ENCODE results near the gene NKRF. TPM values are rescaled to one million over a fixed set of nuclear protein-coding genes. Genes with fewer than 3 reads are reported as not detected.

Gene NKRF
- total and polyA plus RNA-seq, 9 donors: 4.9 to 12.5 (median 9.5) TPM

DNA sequence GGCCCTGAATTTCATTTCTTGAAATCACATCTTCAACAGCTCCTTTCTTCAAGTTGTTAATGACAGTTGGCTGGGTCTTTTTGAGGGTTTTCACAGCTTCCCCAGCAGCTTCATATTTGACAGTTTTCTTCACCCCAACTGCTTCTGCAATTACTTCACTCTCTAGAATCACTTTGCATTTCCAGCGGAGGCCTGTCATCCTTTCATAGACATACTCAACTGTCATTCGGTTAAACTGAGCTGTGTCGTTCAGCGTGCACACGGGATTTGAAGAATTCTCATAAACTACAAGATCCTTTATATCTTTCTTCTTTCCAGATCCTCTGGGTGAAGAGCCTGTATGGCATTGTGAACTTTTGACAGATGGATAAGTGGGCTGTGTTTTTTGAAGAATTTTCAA, 16.4 kb downstream of the NKRF start:
- TF ChIP-seq EP300 (IDR thresholded peaks at IDR 0.05): no peak
- no peak for TF ChIP-seq POLR2A (IDR thresholded peaks at IDR 0.05)
- TF ChIP-seq, protein P1, sequence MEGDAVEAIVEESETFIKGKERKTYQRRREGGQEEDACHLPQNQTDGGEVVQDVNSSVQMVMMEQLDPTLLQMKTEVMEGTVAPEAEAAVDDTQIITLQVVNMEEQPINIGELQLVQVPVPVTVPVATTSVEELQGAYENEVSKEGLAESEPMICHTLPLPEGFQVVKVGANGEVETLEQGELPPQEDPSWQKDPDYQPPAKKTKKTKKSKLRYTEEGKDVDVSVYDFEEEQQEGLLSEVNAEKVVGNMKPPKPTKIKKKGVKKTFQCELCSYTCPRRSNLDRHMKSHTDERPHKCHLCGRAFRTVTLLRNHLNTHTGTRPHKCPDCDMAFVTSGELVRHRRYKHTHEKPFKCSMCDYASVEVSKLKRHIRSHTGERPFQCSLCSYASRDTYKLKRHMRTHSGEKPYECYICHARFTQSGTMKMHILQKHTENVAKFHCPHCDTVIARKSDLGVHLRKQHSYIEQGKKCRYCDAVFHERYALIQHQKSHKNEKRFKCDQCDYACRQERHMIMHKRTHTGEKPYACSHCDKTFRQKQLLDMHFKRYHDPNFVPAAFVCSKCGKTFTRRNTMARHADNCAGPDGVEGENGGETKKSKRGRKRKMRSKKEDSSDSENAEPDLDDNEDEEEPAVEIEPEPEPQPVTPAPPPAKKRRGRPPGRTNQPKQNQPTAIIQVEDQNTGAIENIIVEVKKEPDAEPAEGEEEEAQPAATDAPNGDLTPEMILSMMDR (IDR thresholded peaks at IDR 0.05): no peak
- Histone ChIP-seq H3K4me1 (ENCODE audit: insufficient read depth) (no peaks in the 10 kb centered on the region), H3K27ac (no peak overlapping the region), H3K9me3 (no peaks in the 10 kb centered on the region), H3K4me3 (no peak overlapping the region), H3K36me3 (no peaks in the 10 kb centered on the region), H3K27me3 (no peaks in the 10 kb centered on the region)
- DNase-seq: no peak
- 89 to 92% (median 91%) methylated on average over 5 of the region's 5 CpGs for WGBS, 3 donors
- intact Hi-C loops (cut with DNase I): no loop called here

DNA sequence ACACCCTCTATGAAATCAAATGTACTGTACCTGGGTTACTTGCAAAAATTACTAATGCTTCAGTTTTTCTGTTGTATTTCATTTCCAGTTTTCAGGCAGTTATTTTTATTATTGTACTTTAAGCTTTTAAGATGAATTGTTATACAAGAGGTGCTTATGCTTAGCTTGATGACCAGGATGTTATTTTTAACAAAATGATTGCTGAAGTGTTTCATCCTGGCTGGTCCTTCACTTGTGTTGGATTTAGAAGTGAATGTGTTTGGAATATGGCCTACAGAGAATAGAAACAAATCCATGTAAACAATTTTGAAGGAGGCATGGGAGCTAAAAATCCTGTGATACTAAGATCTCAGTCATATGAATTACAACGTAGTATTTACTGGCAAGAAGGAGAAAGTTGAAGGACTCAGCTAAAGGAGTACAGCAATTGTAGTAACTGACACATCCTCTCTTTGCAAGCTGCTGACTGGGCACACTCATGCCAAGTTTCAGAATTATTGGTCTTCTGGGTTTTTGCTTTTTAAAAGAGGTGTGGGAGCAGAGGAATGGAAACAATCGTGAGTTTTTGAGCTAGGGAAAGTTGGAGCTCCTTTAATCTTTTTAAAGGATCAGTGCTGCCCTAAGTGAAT, 22.7 kb downstream of the NKRF start:
- TF ChIP-seq, protein P1 (IDR thresholded peaks at IDR 0.05): no peak
- no peak for TF ChIP-seq EP300 (IDR thresholded peaks at IDR 0.05)
- no peaks in the 10 kb centered on the region for H3K36me3 ChIP-seq
- H3K4me1 ChIP-seq (ENCODE audit: insufficient read depth): no peaks in the 10 kb centered on the region
- intact Hi-C loops (cut with DNase I): no loop called here
- no peak overlapping the region for H3K4me3 ChIP-seq
- DNase-seq: no peak
- WGBS, 3 donors: 19 to 29% (median 21%) methylated on average over 2 of the region's 2 CpGs
- H3K27ac ChIP-seq: no peak overlapping the region
- H3K9me3 ChIP-seq: no peaks in the 10 kb centered on the region
- H3K27me3 ChIP-seq: no peaks in the 10 kb centered on the region

DNA sequence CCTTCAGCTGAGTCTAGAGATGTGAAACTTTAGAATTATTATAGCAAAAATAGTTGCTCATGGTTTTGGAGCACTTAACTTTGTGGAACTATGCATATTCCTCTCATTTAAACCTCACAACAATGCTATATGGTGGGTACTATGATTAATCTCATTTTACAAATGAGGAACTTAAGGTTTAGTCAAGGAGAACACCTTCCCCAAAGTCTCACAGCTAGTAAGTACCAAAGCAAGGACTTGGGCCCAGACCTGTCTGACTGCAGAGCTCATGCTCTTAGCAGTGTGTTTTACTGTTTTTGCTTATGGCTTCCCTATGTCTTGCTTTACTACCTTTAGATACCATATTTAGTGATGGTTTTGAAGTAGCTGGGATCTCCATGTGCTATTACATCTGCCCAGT, 26.8 kb downstream of the NKRF start:
- intact Hi-C loops (cut with DNase I): no loop called here
- H3K36me3 ChIP-seq: no peaks in the 10 kb centered on the region
- no peaks in the 10 kb centered on the region for H3K27me3 ChIP-seq
- no peak overlapping the region for H3K4me3 ChIP-seq
- H3K4me1 ChIP-seq (ENCODE audit: insufficient read depth): no peaks in the 10 kb centered on the region
- H3K27ac ChIP-seq: no peak overlapping the region
- DNase-seq: no peak
- no peaks in the 10 kb centered on the region for H3K9me3 ChIP-seq
- TF ChIP-seq, protein P1 (IDR thresholded peaks at IDR 0.05): no peak
- no peak for TF ChIP-seq EP300 (IDR thresholded peaks at IDR 0.05)
- no peak for TF ChIP-seq POLR2A (IDR thresholded peaks at IDR 0.05)

DNA sequence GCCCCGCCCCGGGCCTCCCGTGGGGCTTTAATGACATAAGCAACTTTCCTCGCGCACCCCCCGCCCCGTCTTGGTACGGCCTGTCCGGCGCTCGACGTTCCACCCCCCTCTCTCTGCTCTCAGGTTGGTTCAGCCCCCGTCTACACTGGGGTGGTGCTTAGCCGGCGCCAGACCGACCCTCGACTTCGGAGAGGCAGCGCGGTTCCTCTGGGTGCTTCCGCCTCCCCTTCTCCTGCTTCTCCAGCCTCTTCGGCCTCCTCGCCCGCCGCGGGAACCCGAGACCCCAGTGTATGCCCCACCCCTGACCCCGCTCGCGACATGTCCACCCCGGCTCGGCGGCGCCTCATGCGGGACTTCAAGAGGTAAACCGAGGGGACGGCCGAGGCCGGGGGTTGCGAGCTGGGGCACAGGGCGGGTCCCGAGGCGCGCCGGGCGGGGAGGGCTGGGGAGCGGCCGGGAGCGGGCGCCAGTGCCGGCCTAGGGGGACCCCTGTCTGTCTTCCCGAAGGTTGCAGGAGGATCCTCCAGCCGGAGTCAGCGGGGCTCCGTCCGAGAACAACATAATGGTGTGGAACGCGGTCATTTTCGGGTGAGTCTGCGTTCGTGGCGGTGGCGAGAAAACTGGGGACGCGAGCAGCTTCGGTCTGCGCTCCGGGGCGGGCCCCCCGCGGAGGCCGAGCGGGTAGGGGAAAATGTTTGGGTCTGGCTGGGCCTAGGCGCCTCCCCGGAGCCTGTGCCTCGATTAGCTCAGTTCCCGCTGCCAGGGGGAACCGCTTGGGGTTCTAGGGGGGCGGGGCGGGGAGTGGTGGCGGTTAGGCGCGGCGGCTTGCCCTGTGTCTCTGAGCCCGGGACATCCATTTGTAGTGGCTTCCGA, 31.6 kb downstream of the NKRF start, which contains the start of gene UBE2A:
UBE2A (plus strand) TSS at position 170 of the 873 bp plus-strand sequence; CDS start at position 319, 149 bp downstream.
- H3K27me3 ChIP-seq: no peaks in the 10 kb centered on the region
- no peaks in the 10 kb centered on the region for H3K36me3 ChIP-seq
- intact Hi-C loops (cut with DNase I): no loop called here
- peak within 1 kb of the TSS; percentile 84 for H3K4me3 ChIP-seq
- TF ChIP-seq EP300 (IDR thresholded peaks at IDR 0.05) (no peak), POLR2A (IDR thresholded peaks at IDR 0.05) (peak; percentile 70)
- TF ChIP-seq, protein P1 (IDR thresholded peaks at IDR 0.05): peak in 2 of 3 donors; percentile 14 to 19
- 29 to 41% (median 37%) methylated on average over 79 to 86 of the region's 86 CpGs for WGBS, 3 donors
- DNase-seq: peak; percentile 87 to 91 (median 91)
- H3K27ac ChIP-seq: peak within 1 kb of the TSS; percentile 81 to 91
- no peaks in the 10 kb centered on the region for H3K9me3 ChIP-seq
- no peaks in the 10 kb centered on the region for H3K4me1 ChIP-seq (ENCODE audit: insufficient read depth)
